ENCODE measurements around the gene DAZL.

DNA sequence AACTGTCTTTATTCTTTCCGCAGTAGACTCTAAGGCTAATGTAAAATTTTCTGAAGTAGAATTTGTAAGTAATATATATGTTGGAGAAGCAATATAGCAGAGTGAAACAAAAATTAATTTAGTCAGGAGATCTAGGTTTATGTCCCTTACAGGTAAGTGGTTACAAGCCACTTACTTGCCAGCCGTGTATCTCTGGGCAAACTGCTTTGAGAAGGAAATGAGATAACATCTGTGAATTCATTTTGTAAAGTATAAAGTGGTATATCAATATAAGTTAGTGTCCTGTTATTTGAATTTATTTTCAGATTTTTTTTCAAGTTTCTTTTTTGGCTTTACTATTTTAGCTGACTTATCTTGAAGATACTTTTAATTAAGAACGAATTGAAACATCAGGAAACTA, 5.5 kb downstream of the DAZL start:
- no peak for TF ChIP-seq CTCF (IDR thresholded peaks at IDR 0.05)
- no peak for TF ChIP-seq POLR2AphosphoS5 (IDR thresholded peaks at IDR 0.05)
- no peak for TF ChIP-seq POLR2A (IDR thresholded peaks at IDR 0.05)

Data from gastroesophageal sphincter (tissue), 3 donors.